Left renal cortex interstitium (tissue), 4 donors: ENCODE measurements around the gene LRRC4. TPM values are rescaled to one million over a fixed set of nuclear protein-coding genes. Genes with fewer than 3 reads are reported as not detected.

Experiments
- DNase-seq, 4 donors: peaks; one replicate each; pipeline ENCODE4 v3.0.0-alpha.2; 2013; ENCODE audit warnings: low read depth in 4 of 4, low spot score in 2 of 4, missing footprints in 1 of 4
- polyA plus RNA-seq, 4 donors: library from polyadenylated mRNA; unstranded; fragments of 120-200 nt; gene quantifications; one replicate each; pipeline ENCODE4 v1.2.1, GENCODE V29; 2013; ENCODE audit not compliant: insufficient read length in 4 of 4

Gene LRRC4
- polyA plus RNA-seq, 4 donors, result 7.0 to 10.1 (median 8.4) TPM

DNA sequence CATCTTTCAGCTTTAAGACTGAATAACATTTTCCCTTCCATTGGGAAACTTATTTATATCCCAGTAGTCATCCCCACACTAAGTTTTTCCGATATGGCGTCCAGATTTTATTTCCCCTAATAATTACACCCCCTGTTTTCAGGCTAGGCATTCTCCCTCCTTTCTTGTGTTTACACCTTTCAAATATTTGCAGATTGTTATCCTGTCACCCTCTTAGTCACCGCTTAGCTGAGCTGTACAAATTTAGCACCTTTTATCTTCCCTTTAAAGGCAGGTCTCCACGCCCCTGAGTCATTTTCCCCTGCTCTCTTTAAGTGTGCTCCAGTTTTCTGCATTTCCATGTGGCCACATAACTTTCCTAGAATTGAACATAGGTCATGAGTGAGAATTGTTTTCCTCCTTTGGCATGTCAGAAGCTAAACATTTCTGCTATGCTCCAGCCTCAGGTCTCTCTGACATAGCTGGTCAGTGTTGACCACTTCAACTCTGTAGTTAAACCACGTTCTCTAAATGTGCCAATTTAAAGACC lies 47.4 kb downstream of the LRRC4 start:
- no peak for DNase-seq

DNA sequence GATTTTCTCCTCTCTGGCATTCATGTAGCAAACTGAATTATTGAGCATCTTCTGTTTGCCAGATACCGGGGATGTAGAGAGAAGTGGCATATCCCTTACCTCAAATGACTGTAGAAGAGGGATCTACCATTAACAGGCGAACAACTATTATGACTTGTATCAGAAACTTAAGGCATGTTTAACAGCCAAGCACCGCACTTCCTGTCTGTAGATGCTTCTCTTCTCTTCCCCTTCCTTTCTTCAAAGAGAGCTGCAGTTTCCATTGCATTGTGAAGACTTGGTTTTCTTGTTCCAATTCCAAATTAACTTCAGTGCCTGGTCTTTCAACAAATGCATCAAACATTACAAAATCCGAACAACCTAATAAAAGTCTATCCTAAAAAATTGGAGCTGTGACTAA lies 49.3 kb downstream of the LRRC4 start:
- DNase-seq, result no peak

DNA sequence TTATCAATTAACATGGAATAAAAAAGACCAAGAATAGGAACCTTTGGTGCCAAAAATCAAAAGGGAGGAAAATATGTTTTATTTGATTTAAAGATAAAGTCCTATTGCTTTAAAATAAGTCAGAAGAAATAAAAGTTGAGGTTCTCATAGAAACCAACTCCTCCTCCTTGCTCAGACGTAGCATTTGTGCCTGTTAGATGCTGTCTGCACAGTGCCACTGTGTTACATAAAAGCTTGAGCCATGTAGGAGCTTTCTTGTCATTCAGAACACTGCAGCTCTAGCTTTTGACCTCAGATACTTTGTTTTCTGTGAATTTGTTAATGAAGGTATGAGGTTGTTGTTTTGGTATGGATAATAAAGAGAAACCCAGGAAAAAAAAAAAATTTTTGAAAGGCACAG lies 50.3 kb downstream of the LRRC4 start:
- DNase-seq, result no peak

DNA sequence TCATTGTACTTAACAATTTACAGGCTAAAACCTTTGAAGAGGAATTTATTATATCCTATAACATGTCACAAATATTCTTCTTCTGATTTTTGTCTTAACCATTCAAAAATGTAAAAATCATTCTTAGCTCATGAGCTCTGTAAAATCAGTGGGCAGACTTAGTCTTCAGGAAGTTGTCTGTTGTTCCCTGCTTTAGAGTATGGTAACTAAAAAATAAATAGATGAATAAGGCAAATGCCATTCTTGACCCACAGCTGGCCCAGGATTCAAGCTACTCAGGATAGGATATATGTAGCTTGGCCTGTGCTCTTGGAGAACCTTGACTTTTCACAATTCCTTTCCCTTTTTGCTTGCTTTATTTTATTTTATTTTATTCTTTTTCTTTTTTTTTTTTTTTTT lies 51.5 kb downstream of the LRRC4 start:
- no peak for DNase-seq

DNA sequence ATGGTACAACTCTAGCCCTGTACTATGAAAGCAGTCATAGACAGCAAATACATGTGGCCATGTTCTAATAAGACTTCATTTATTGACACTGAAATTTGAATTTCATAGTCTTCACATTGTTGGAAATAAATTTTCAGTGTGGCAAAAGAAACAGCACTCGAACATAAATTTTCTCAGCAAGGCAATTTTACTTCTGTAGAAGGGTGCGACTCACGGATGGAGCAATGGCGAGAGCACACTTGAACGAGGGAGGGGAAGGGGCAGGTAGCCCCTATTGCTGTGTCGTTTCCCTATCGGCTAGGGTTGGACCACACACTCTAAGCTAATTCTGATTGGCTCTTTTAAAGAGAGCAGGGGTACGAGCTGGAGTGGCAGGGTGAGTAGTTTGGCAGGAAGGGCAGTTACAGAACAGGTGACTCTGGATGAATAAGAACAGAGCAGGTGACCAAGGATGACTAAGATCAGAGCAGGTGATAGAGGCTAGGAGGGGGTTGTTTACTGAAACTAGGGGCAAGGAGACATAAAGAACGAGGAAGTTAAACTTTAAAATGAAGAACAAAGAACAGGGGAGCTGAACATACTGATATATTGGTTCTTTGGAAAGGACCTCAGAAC lies 52.0 kb downstream of the LRRC4 start:
- no peak for DNase-seq

DNA sequence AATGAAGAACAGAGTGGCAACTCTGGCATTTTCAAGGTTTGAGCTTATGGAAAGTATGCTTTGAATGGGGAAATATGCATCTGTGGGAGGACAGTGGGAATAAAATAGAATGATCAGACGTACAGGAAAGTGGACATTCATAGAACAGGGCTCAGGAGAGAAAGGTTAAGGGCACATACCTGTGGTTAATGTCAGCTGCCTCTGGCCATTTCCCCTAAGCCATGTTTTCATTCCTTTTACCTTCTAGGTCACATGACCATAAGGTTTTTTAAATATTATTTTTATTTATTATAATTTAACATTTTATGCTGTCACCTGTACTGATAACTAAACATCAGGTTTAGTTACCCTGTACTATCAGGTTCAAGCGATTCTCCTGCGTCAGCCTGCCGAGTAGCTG lies 52.8 kb downstream of the LRRC4 start:
- DNase-seq, result no peak

Other genes starting within 250 kb of the LRRC4 start
- under 1 TPM; 0.17 to 0.37 (median 0.30) TPM for gene LEP, start 209.8 kb upstream of the LRRC4 start, polyA plus RNA-seq